Measurements from ENCODE around the gene FOXL2NB. TPM values are rescaled to one million over a fixed set of nuclear protein-coding genes. Genes with fewer than 3 reads are reported as not detected.

FOXL2NB gene
- total and polyA plus RNA-seq, 12 donors, result under 0.01 to 9.6 (median 2.2) TPM

DNA sequence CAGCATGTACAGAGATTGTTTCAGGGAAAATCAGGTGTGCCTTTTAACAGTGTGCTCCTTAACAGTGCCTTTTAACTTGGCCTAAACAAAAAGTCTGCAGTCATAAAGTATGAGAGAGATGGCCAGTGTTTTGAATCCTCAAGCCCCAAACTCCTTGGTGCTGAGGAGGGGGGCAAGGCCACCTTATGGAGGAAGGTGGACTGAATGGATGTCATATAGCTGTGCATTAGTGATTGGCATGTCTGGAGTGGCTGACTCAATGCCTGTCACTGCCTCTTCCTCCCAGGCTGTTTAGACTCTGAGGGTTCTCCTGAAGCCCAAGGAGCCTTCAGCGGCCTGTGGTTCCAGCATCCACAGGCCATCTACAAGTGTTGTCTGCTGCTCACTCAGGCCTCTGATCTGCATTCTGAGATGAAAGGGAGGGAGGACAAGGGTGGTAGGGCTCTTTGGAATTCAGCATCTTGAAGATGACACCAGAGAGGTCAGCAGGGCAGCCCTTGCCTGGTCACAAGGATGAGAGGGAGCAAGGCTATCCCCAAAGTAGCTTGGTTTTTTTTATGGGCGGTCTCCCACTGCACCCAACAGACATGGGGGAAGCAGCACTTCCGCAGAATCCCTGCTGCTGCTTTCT, 1.5 kb downstream of the FOXL2NB start:
- Histone ChIP-seq H3K36me3 (replicated peaks in 1 of 2) (no peaks in the 10 kb centered on the region), H3K27me3 (peaks cover 50% of the 10 kb centered on the region), H3K4me1 (replicated peaks in 1 of 2) (peaks cover 30 to 37% of the 10 kb centered on the region in 2 donors), H3K27ac (no peak overlapping the region), H3K9me3 (replicated peaks in 1 of 3) (no peaks in the 10 kb centered on the region), H3K4me3 (no peak overlapping the region)
- DNase-seq, result no peak
- intact Hi-C loops (cut with DNase I), result no loop called here
- WGBS, 4 donors, result 74 to 100% (median 84%) methylated on average over 3 of the region's 3 CpGs
- TF ChIP-seq CTCF (IDR thresholded peaks at IDR 0.05), result no peak
- no peak for TF ChIP-seq POLR2A (IDR thresholded peaks at IDR 0.05)

- Histone ChIP-seq H3K4me1 (replicated peaks in 1 of 2) (peaks cover 30 to 37% of the 10 kb centered on the region in 2 donors), H3K27ac (no peak overlapping the region), H3K4me3 (no peak overlapping the region), H3K27me3 (peaks cover 46% of the 10 kb centered on the region), H3K9me3 (replicated peaks in 1 of 3) (no peaks in the 10 kb centered on the region), H3K36me3 (replicated peaks in 1 of 2) (no peaks in the 10 kb centered on the region)
- no peak for DNase-seq
- intact Hi-C loops (cut with DNase I), result no loop called here
- TF ChIP-seq POLR2A (IDR thresholded peaks at IDR 0.05) (no peak), CTCF (IDR thresholded peaks at IDR 0.05) (no peak)
- 64 to 75% (median 68%) methylated on average over 5 of the region's 5 CpGs for WGBS, 4 donors
Observed at GRCh38 chr3:138949002-138949418, 2.0 kb downstream of the FOXL2NB start.

GRCh38 chr3:138949445-138950005, 2.5 kb downstream of the FOXL2NB start:
- no peaks in the 10 kb centered on the region for H3K36me3 ChIP-seq (replicated peaks in 1 of 2)
- H3K27me3 ChIP-seq, result peaks cover 41% of the 10 kb centered on the region
- intact Hi-C loops (cut with DNase I), result no loop called here

More at GRCh38 chr3:138949445-138950005, 2.5 kb downstream of the FOXL2NB start:
- Histone ChIP-seq H3K27ac (no peak overlapping the region), H3K4me1 (replicated peaks in 1 of 2) (peaks cover 30 to 33% of the 10 kb centered on the region in 2 donors), H3K4me3 (peak overlapping the region in 1 of 4 donors; percentile 43), H3K9me3 (replicated peaks in 1 of 3) (no peaks in the 10 kb centered on the region)
- 19 to 32% (median 22%) methylated on average over 16 to 27 of the region's 27 CpGs for WGBS, 4 donors
- TF ChIP-seq CTCF (IDR thresholded peaks at IDR 0.05) (no peak), POLR2A (IDR thresholded peaks at IDR 0.05) (no peak)
- no peak for DNase-seq

Data from adrenal gland (tissue), 12 donors.